Caco-2 (cell line): ENCODE data around the gene PIGU. TPM values are rescaled to one million over a fixed set of nuclear protein-coding genes. Genes with fewer than 3 reads are reported as not detected.

Experiments used
- BruUV-seq: library from RNA; stranded (reverse); fragments of 400-500 nt; replicated peaks from 2 replicates; lab custom pipeline; 2021; lab: Mats Ljungman, UMichigan
- CTCF ChIA-PET: fragments of 300-600 bp; sonication (Branson Sonifier 250); formaldehyde crosslinking; loops from one replicate; lab custom pipeline; 2022; ENCODE audit warnings: antibody characterized with exemption; lab: Charles Lee
- POLR2A ChIA-PET: fragments of 300-600 bp; sonication (Branson Sonifier 250); formaldehyde crosslinking; loops from one replicate; lab custom pipeline; 2022; ENCODE audit warnings: antibody characterized with exemption; lab: Charles Lee
- DNase-seq, 2 experiments: peaks; one replicate each; pipeline versions ENCODE4 v3.0.0 to v3.0.0-alpha.2; 2020 to 2022
- H3K27me3 ChIP-seq: replicated peaks from 2 replicates; pipeline ENCODE4 v1.6.0; 2011; ENCODE audit warnings: low read length; ENCODE audit not compliant: control insufficient read depth, insufficient read depth
- H3K36me3 ChIP-seq: 2 replicates; pipeline ENCODE4 v1.5.1; 2011; ENCODE audit warnings: low read length; ENCODE audit not compliant: control insufficient read depth, insufficient read depth
- H3K4me1 ChIP-seq: fragments of 250-450 bp; sonication (Bioruptor Pico); 2 replicates; pipeline ENCODE4 v1.5.1; 2020; ENCODE audit warnings: mild to moderate bottlenecking
- H3K4me3 ChIP-seq: 2 replicates; pipeline ENCODE4 v1.5.1; 2011; ENCODE audit warnings: low read depth, mild to moderate bottlenecking, control low read depth, low read length
- H3K9me3 ChIP-seq: fragments of 250-450 bp; sonication (Bioruptor Pico); 2 replicates; pipeline ENCODE4 v1.5.1; 2020; ENCODE audit warnings: mild to moderate bottlenecking, moderate library complexity
- H3K27ac Mint-ChIP-seq: one replicate; pipeline ENCODE4 v1.8.0; 2022; ENCODE audit warnings: mixed read lengths; ENCODE audit not compliant: unreplicated experiment
- H3K27me3 Mint-ChIP-seq: one replicate; pipeline ENCODE4 v1.8.0; 2022; ENCODE audit warnings: mixed read lengths; ENCODE audit not compliant: insufficient read depth, unreplicated experiment
- H3K36me3 Mint-ChIP-seq: one replicate; pipeline ENCODE4 v1.8.0; 2022; ENCODE audit warnings: mild to moderate bottlenecking, mixed read lengths; ENCODE audit not compliant: insufficient read depth, unreplicated experiment
- H3K4me1 Mint-ChIP-seq: one replicate; pipeline ENCODE4 v1.8.0; 2022; ENCODE audit warnings: low read depth, mixed read lengths; ENCODE audit not compliant: unreplicated experiment
- H3K4me3 Mint-ChIP-seq: one replicate; pipeline ENCODE4 v1.8.0; 2022; ENCODE audit warnings: mild to moderate bottlenecking, moderate library complexity, mixed read lengths; ENCODE audit not compliant: unreplicated experiment
- H3K9me3 Mint-ChIP-seq: one replicate; pipeline ENCODE4 v1.8.0; 2022; ENCODE audit warnings: mixed read lengths; ENCODE audit not compliant: unreplicated experiment
- CTCF ChIP-seq, 2 experiments: fragments of 200-600 bp in 1 of 2; IDR thresholded peaks; 1 replicate in 1 of 2; 2 replicates in 1 of 2; pipeline versions ENCODE4 v1.5.1 to v1.8.0; 2011 to 2022; ENCODE audit warnings: antibody characterized with exemption in 1 of 2, control low read depth in 1 of 2, inconsistent platforms in 1 of 2, low read depth in 1 of 2, low read length in 1 of 2, mild to moderate bottlenecking in 1 of 2, moderate library complexity in 1 of 2; ENCODE audit not compliant: insufficient read depth in 1 of 2, severe bottlenecking in 1 of 2, unreplicated experiment in 1 of 2
- intact Hi-C: fragments of 100-400 bp; cut with micrococcal nuclease; formaldehyde crosslinking; loops from one replicate; pipeline ENCODE4 v1.10.0; 2022; ENCODE audit not compliant: unreplicated experiment
- total RNA-seq: library from RNA; stranded (reverse); gene quantifications from 2 replicates; pipeline ENCODE4 v1.2.3, GENCODE V29; 2022

Gene PIGU
- total RNA-seq, 1 experiment from 2014 or later, result 61.7 TPM

GRCh38 chr20:34525342-34525708 lies 151.6 kb downstream of the PIGU start:
- TF ChIP-seq CTCF (IDR thresholded peaks at IDR 0.05; ENCODE audit: insufficient read depth in 1 of 2, low read depth in 1 of 2, low read length in 1 of 2, severe bottlenecking in 1 of 2, unreplicated experiment in 1 of 2), result no peak
- Histone ChIP-seq H3K9me3 (no peaks in the 10 kb centered on the region), H3K36me3 (peaks cover 20% of the 10 kb centered on the region), H3K4me1 (peaks cover 46% of the 10 kb centered on the region), H3K27me3 (no peaks in the 10 kb centered on the region), H3K4me3 (no peak overlapping the region)
- H3K4me1 Mint-ChIP-seq, result peaks cover 50% of the 10 kb centered on the region
- DNase-seq, result no peak
- peak overlapping the region; percentile 83 for H3K27ac Mint-ChIP-seq
- POLR2A ChIA-PET, result interaction anchor here (2.7 kb wide), 1 partner anchor 9 kb away, joined by 17 read pairs; the partner anchor contains the start of gene DYNLRB1
- H3K36me3 Mint-ChIP-seq, result peaks cover 78% of the 10 kb centered on the region
- H3K9me3 Mint-ChIP-seq, result no peaks in the 10 kb centered on the region
- CTCF ChIA-PET, result interaction anchor here (0.6 to 1.8 kb wide), 6 partner anchors 176 to 272 kb away, joined by 3 to 10 read pairs (median 6); no protein-coding TSS in a partner anchor
- peak overlapping the region; percentile 64 for H3K4me3 Mint-ChIP-seq
- intact Hi-C loops, result loop anchor here (1.0 kb wide), 1 partner anchor 9 kb away; the partner anchor contains the start of gene DYNLRB1
- BruUV-seq, result no TSS peak
- no peaks in the 10 kb centered on the region for H3K27me3 Mint-ChIP-seq

- no peak overlapping the region for H3K4me3 Mint-ChIP-seq
- intact Hi-C loops, result no loop called here
- peak in 1 of 2 experiments; percentile 32 for DNase-seq
Measured at GRCh38 chr20:34524426-34524825, 152.5 kb downstream of the PIGU start.

More at GRCh38 chr20:34524426-34524825, 152.5 kb downstream of the PIGU start:
- POLR2A ChIA-PET, result interaction anchor here (2.7 kb wide), 1 partner anchor 8 kb away, joined by 17 read pairs; the partner anchor contains the start of gene DYNLRB1
- Histone ChIP-seq H3K4me1 (peaks cover 46% of the 10 kb centered on the region), H3K27me3 (no peaks in the 10 kb centered on the region), H3K4me3 (no peak overlapping the region), H3K36me3 (peaks cover 18% of the 10 kb centered on the region), H3K9me3 (no peaks in the 10 kb centered on the region)
- peaks cover 78% of the 10 kb centered on the region for H3K36me3 Mint-ChIP-seq
- H3K4me1 Mint-ChIP-seq, result peaks cover 50% of the 10 kb centered on the region
- CTCF ChIA-PET, result interaction anchor here (1.5 to 3.8 kb wide), 4 partner anchors 212 to 222 kb away, joined by 10 to 130 read pairs (median 16); partner anchors contain the start of gene AHCY
- H3K9me3 Mint-ChIP-seq, result no peaks in the 10 kb centered on the region
- BruUV-seq, result no TSS peak
- TF ChIP-seq CTCF (IDR thresholded peaks at IDR 0.05; ENCODE audit: insufficient read depth in 1 of 2, low read depth in 1 of 2, low read length in 1 of 2, severe bottlenecking in 1 of 2, unreplicated experiment in 1 of 2), result no peak
- H3K27ac Mint-ChIP-seq, result peak overlapping the region; percentile 83
- H3K27me3 Mint-ChIP-seq, result no peaks in the 10 kb centered on the region
